ENCODE results near the gene OR6N2.

DNA sequence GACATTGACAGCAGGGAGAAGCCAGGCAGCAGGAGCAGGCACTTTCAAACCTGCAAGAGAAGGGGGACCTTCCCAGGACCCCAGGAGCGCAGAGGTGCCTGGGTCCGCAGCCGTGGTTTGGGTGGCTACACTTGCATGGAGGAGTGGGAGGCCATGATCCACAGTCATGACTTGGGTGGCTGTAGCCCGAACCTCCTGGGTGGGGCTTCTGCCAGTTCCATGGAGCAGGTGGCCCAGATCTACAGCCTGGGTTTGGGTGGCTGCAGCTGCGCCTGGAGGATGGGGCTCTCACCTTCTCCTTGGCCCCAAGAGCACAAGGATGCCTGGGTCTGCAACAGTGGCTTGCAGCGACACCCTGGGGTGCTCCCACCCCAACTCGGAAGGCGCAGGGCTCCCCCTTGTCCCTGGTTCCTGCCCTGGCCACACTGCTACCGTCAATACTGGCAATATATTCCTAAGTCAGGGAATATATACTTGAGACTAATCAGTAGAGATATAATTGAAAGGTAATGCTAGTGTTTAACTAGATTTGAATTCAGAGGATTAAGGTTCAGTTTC, 28.8 kb downstream of the OR6N2 start:
- TF ChIP-seq CTCF (IDR thresholded peaks at IDR 0.05; ENCODE audit: low read depth, low read length, missing input control): no peak
- TF ChIP-seq, protein P1, sequence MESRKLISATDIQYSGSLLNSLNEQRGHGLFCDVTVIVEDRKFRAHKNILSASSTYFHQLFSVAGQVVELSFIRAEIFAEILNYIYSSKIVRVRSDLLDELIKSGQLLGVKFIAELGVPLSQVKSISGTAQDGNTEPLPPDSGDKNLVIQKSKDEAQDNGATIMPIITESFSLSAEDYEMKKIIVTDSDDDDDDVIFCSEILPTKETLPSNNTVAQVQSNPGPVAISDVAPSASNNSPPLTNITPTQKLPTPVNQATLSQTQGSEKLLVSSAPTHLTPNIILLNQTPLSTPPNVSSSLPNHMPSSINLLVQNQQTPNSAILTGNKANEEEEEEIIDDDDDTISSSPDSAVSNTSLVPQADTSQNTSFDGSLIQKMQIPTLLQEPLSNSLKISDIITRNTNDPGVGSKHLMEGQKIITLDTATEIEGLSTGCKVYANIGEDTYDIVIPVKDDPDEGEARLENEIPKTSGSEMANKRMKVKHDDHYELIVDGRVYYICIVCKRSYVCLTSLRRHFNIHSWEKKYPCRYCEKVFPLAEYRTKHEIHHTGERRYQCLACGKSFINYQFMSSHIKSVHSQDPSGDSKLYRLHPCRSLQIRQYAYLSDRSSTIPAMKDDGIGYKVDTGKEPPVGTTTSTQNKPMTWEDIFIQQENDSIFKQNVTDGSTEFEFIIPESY (IDR thresholded peaks at IDR 0.05): no peak
- no peak for TF ChIP-seq YY1 (IDR thresholded peaks at IDR 0.05)
- TF ChIP-seq ATF3 (IDR thresholded peaks at IDR 0.05): no peak
- no peak for TF ChIP-seq GABPA (IDR thresholded peaks at IDR 0.05 in 1 of 2, conservative IDR thresholded peaks at IDR 0.05 in 1 of 2)
- no peak for TF ChIP-seq RAD21 (IDR thresholded peaks at IDR 0.05)
- TF ChIP-seq, protein P2, sequence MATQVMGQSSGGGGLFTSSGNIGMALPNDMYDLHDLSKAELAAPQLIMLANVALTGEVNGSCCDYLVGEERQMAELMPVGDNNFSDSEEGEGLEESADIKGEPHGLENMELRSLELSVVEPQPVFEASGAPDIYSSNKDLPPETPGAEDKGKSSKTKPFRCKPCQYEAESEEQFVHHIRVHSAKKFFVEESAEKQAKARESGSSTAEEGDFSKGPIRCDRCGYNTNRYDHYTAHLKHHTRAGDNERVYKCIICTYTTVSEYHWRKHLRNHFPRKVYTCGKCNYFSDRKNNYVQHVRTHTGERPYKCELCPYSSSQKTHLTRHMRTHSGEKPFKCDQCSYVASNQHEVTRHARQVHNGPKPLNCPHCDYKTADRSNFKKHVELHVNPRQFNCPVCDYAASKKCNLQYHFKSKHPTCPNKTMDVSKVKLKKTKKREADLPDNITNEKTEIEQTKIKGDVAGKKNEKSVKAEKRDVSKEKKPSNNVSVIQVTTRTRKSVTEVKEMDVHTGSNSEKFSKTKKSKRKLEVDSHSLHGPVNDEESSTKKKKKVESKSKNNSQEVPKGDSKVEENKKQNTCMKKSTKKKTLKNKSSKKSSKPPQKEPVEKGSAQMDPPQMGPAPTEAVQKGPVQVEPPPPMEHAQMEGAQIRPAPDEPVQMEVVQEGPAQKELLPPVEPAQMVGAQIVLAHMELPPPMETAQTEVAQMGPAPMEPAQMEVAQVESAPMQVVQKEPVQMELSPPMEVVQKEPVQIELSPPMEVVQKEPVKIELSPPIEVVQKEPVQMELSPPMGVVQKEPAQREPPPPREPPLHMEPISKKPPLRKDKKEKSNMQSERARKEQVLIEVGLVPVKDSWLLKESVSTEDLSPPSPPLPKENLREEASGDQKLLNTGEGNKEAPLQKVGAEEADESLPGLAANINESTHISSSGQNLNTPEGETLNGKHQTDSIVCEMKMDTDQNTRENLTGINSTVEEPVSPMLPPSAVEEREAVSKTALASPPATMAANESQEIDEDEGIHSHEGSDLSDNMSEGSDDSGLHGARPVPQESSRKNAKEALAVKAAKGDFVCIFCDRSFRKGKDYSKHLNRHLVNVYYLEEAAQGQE (IDR thresholded peaks at IDR 0.05): no peak
- no peak for TF ChIP-seq MAX (IDR thresholded peaks at IDR 0.05)
- TF ChIP-seq HNF4G (IDR thresholded peaks at IDR 0.05): no peak
- no peak for TF ChIP-seq SP1 (IDR thresholded peaks at IDR 0.05)
- TF ChIP-seq RXRA (IDR thresholded peaks at IDR 0.05): no peak
- TF ChIP-seq EGR1 (IDR thresholded peaks at IDR 0.05; ENCODE audit: low read depth in 2 of 2): no peak
- no peak for TF ChIP-seq TAF1 (conservative IDR thresholded peaks at IDR 0.05)
- no peak for TF ChIP-seq JUND (IDR thresholded peaks at IDR 0.05)
